DND-41 (cell line): ENCODE results near the gene HAO1.

Source experiments
- ATAC-seq: fragments of 200-7000 bp; cut with Tn5 transposase; 3 replicates; pipeline ENCODE4 v1.9.1; 2021; ENCODE audit warnings: low read depth; ENCODE audit not compliant: insufficient read depth
- DNase-seq: peaks from one replicate; pipeline ENCODE4 v3.0.0-alpha.2; 2020
- H2AFZ ChIP-seq: 2 replicates; pipeline ENCODE4 v1.6.0; 2012; ENCODE audit warnings: low read depth, low read length
- H3K27ac ChIP-seq: 2 replicates; pipeline ENCODE4 v1.5.1; 2012; ENCODE audit warnings: low read length, inconsistent platforms
- H3K27me3 ChIP-seq: fragments of 200-600 bp; sonication (generic); 2 replicates; pipeline ENCODE4 v1.6.0; 2012; ENCODE audit warnings: low read length, mild to moderate bottlenecking, inconsistent platforms; ENCODE audit not compliant: insufficient read depth, poor library complexity
- H3K36me3 ChIP-seq: 2 replicates; pipeline ENCODE4 v1.5.1; 2012; ENCODE audit warnings: low read length, inconsistent platforms; ENCODE audit not compliant: insufficient read depth
- H3K4me1 ChIP-seq: 2 replicates; pipeline ENCODE4 v1.5.1; 2012; ENCODE audit warnings: mild to moderate bottlenecking, low read length; ENCODE audit not compliant: insufficient read depth
- H3K4me2 ChIP-seq: 2 replicates; pipeline ENCODE4 v1.6.0; 2012; ENCODE audit warnings: mild to moderate bottlenecking, moderate library complexity, low read length, inconsistent platforms; ENCODE audit not compliant: insufficient read depth
- H3K4me3 ChIP-seq, 2 experiments: fragments of 200-600 bp in 1 of 2; shearing (Covaris generic) in 1 of 2; 2 replicates each; pipeline ENCODE4 v1.5.1; 2012 to 2016; ENCODE audit warnings: inconsistent platforms in 2 of 2, low read length in 2 of 2, mild to moderate bottlenecking in 2 of 2, low read depth in 1 of 2, moderate library complexity in 1 of 2
- H3K79me2 ChIP-seq: 2 replicates; pipeline ENCODE4 v1.6.0; 2012; ENCODE audit warnings: low read length, inconsistent platforms; ENCODE audit not compliant: insufficient read depth
- H3K9ac ChIP-seq: 2 replicates; pipeline ENCODE4 v1.6.0; 2012; ENCODE audit warnings: low read depth, mild to moderate bottlenecking, inconsistent platforms, low read length, moderate library complexity
- H3K9me3 ChIP-seq: 2 replicates; pipeline ENCODE4 v1.5.1; 2012; ENCODE audit warnings: low read length, moderate library complexity, mild to moderate bottlenecking, inconsistent platforms; ENCODE audit not compliant: insufficient read depth, severe bottlenecking
- H4K20me1 ChIP-seq: 2 replicates; pipeline ENCODE4 v1.6.0; 2012; ENCODE audit warnings: low read length; ENCODE audit not compliant: insufficient read depth
- CTCF ChIP-seq: IDR thresholded peaks from 2 replicates; pipeline ENCODE4 v1.5.1; 2012; ENCODE audit warnings: borderline replicate concordance, low read length, moderate library complexity, mild to moderate bottlenecking; ENCODE audit not compliant: poor library complexity, severe bottlenecking; ENCODE audit errors: extremely low read depth
- EZH2 ChIP-seq: IDR thresholded peaks from 3 replicates; pipeline ENCODE4 v1.6.1; 2012; ENCODE audit warnings: borderline replicate concordance, low read depth, mild to moderate bottlenecking, moderate library complexity, low read length, inconsistent platforms; ENCODE audit not compliant: severe bottlenecking

The HAO1 gene

DNA sequence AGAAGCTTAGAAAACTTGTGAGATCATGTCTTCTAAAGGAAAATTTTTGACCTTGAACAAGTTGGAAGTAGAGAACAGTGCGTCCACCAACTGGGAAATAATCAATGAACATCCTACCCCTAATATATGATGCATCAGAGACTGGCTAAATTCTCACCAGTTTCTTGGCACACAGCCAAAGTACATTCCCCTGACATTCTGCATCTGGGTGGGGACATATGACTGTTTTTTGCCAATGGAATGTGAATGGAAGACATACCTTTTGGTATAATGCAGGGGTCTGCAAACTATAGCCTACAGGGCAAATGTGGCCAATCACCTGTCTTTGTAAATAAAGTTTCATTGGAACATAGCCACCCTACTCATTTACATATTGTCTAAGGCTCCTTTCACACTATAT lies 84.7 kb downstream of the HAO1 start:
- TF ChIP-seq EZH2: no peak
- TF ChIP-seq CTCF: no peak
- Histone ChIP-seq H2AFZ (no peak overlapping the region), H3K9ac (no peak overlapping the region), H4K20me1 (no peaks in the 10 kb centered on the region), H3K4me1 (no peaks in the 10 kb centered on the region), H3K9me3 (no peaks in the 10 kb centered on the region), H3K4me3 (no peak overlapping the region), H3K79me2 (no peaks in the 10 kb centered on the region), H3K27ac (no peak overlapping the region), H3K36me3 (no peaks in the 10 kb centered on the region), H3K27me3 (peaks cover 9% of the 10 kb centered on the region), H3K4me2 (no peak overlapping the region)
- ATAC-seq (no peak), DNase-seq (no peak)

- no peak for DNase-seq
- Histone ChIP-seq H3K27me3 (peaks cover 10% of the 10 kb centered on the region), H3K4me1 (no peaks in the 10 kb centered on the region)
Observed at GRCh38 chr20:7853493-7853892, 86.8 kb downstream of the HAO1 start.

DNA sequence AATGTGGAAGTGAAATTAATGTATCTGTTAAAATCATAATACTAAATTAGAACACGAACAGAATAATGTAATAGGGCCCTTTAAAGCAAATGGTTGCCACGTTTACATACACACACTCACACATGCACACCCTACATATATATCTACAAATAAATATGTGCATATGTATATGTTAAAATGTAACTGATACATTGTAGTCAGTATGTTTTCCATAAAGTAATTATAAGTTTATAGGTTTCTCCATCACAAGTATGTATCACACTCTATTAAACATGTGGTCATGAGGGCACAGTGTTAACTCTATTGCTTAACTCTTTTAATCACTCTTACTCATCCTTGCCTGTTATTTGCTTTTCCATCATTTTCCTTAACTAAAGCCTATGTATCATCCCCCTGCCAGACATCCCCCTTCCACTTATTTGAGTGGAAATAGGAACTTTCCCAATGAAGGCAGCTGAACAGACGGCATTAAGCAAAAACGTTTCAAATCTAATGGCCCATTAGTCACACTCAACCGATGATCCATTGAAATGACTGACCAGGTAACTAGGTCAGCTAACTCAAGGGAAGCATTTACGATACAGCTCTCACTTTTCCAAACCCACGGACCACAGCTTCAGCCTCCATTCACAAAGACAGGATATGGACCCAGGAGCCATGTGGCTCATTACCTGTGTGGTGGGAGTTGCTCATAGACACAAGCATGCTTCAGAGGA lies 89.3 kb downstream of the HAO1 start:
- no peaks in the 10 kb centered on the region for H3K36me3 ChIP-seq
- H3K9ac ChIP-seq: no peak overlapping the region
- no peaks in the 10 kb centered on the region for H4K20me1 ChIP-seq
- no peak overlapping the region for H3K4me3 ChIP-seq
- H3K9me3 ChIP-seq: no peaks in the 10 kb centered on the region
- DNase-seq (no peak), ATAC-seq (no peak)
- no peak overlapping the region for H2AFZ ChIP-seq
- H3K4me2 ChIP-seq: no peak overlapping the region
- H3K4me1 ChIP-seq: no peaks in the 10 kb centered on the region
- no peak for TF ChIP-seq CTCF
- TF ChIP-seq EZH2: no peak
- no peaks in the 10 kb centered on the region for H3K79me2 ChIP-seq
- no peak overlapping the region for H3K27ac ChIP-seq
- peaks cover 10% of the 10 kb centered on the region for H3K27me3 ChIP-seq

More at GRCh38 chr20:7853493-7853892, 86.8 kb downstream of the HAO1 start:
- TF ChIP-seq CTCF: no peak
- no peak for TF ChIP-seq EZH2
- Histone ChIP-seq H3K36me3 (no peaks in the 10 kb centered on the region), H3K4me3 (no peak overlapping the region), H3K79me2 (no peaks in the 10 kb centered on the region), H3K4me2 (no peak overlapping the region), H3K27ac (no peak overlapping the region), H2AFZ (no peak overlapping the region), H3K9me3 (no peaks in the 10 kb centered on the region), H4K20me1 (no peaks in the 10 kb centered on the region), H3K9ac (no peak overlapping the region)
- ATAC-seq: no peak
